ENCODE measurements around the gene ABL1.

ABL1 gene

DNA sequence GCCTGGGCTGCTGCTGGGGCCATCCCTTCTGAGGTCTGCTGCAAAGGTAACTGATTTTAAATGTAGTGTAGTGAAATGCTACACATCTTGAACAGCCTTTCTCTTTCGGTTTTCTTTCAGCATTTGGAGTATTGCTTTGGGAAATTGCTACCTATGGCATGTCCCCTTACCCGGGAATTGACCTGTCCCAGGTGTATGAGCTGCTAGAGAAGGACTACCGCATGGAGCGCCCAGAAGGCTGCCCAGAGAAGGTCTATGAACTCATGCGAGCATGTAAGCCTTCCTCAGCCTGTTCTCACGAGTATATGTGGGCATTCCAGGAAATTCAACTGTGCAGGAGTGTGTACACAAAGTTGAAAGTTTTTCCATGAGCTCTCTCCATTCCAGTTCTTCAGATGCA, 43.2 kb downstream of the ABL1 start:
- no peak for TF ChIP-seq EZH2phosphoT487 (conservative IDR thresholded peaks at IDR 0.05; ENCODE audit: low read length)
- TF ChIP-seq CTCF (IDR thresholded peaks at IDR 0.05; ENCODE audit: insufficient read depth, low read length, poor library complexity, severe bottlenecking): no peak
- no peaks in the 10 kb centered on the region for H3K27me3 ChIP-seq (ENCODE audit: low read length)
- no peaks in the 10 kb centered on the region for H3K9me3 ChIP-seq (ENCODE audit: insufficient read depth, low read length)
- H3K9ac ChIP-seq (ENCODE audit: low read length): no peak overlapping the region
- H3K79me2 ChIP-seq (ENCODE audit: insufficient read depth, low read length): no peaks in the 10 kb centered on the region
- H3F3A ChIP-seq (ENCODE audit: insufficient read depth): no peaks in the 10 kb centered on the region
- H2AFZ ChIP-seq (ENCODE audit: low read depth, low read length, severe bottlenecking): no peak overlapping the region
- no peak overlapping the region for H3K4me2 ChIP-seq (ENCODE audit: low read depth, low read length, poor library complexity, severe bottlenecking)
- H3K36me3 ChIP-seq (ENCODE audit: low read length): no peaks in the 10 kb centered on the region
- no peaks in the 10 kb centered on the region for H4K20me1 ChIP-seq (ENCODE audit: low read depth, low read length)
- H3K9me2 ChIP-seq (replicated peaks; ENCODE audit: insufficient read depth, low read length): no peaks in the 10 kb centered on the region
- no peak overlapping the region for H3K27ac ChIP-seq (ENCODE audit: low read depth, low read length)
- H3K4me3 ChIP-seq (ENCODE audit: insufficient read depth, low read length, poor library complexity, severe bottlenecking): no peak overlapping the region

DNA sequence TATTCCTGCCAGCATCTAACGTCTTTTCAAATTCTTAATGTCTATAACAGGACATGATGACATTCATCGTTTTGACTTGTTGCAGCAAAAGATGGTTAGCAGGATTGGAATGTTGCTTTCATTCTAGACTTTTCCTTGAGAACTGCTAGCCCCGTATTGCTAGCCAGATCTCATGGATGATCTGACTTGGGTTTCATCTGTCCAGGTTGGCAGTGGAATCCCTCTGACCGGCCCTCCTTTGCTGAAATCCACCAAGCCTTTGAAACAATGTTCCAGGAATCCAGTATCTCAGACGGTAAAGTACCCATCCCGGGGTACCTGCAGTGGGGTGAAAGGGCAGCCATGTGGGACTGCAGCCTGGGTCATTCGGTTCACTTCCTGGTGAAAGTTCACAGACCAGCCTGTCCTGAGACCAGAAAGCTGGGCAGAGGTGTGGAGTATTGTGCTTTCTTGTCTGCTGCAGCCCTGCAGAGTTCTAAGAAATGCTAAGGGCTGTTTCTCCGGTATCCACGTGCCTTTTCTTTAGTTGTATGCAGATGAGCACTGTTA, 44.9 kb downstream of the ABL1 start:
- Histone ChIP-seq H3K36me3 (ENCODE audit: low read length) (no peaks in the 10 kb centered on the region), H4K20me1 (ENCODE audit: low read depth, low read length) (no peaks in the 10 kb centered on the region), H3K9me2 (replicated peaks; ENCODE audit: insufficient read depth, low read length) (no peaks in the 10 kb centered on the region), H3K9ac (ENCODE audit: low read length) (no peak overlapping the region), H2AFZ (ENCODE audit: low read depth, low read length, severe bottlenecking) (no peak overlapping the region), H3K9me3 (ENCODE audit: insufficient read depth, low read length) (no peaks in the 10 kb centered on the region), H3F3A (ENCODE audit: insufficient read depth) (no peaks in the 10 kb centered on the region), H3K4me3 (ENCODE audit: insufficient read depth, low read length, poor library complexity, severe bottlenecking) (no peak overlapping the region), H3K79me2 (ENCODE audit: insufficient read depth, low read length) (no peaks in the 10 kb centered on the region), H3K27me3 (ENCODE audit: low read length) (no peaks in the 10 kb centered on the region), H3K4me2 (ENCODE audit: low read depth, low read length, poor library complexity, severe bottlenecking) (no peak overlapping the region), H3K27ac (ENCODE audit: low read depth, low read length) (no peak overlapping the region)
- TF ChIP-seq EZH2phosphoT487 (conservative IDR thresholded peaks at IDR 0.05; ENCODE audit: low read length) (no peak), CTCF (IDR thresholded peaks at IDR 0.05; ENCODE audit: insufficient read depth, low read length, poor library complexity, severe bottlenecking) (no peak)

- H3K9me2 ChIP-seq (replicated peaks; ENCODE audit: insufficient read depth, low read length): no peaks in the 10 kb centered on the region
- no peak for TF ChIP-seq EZH2phosphoT487 (conservative IDR thresholded peaks at IDR 0.05; ENCODE audit: low read length)
- TF ChIP-seq CTCF (IDR thresholded peaks at IDR 0.05; ENCODE audit: insufficient read depth, low read length, poor library complexity, severe bottlenecking): no peak
- no peaks in the 10 kb centered on the region for H3K27me3 ChIP-seq (ENCODE audit: low read length)
- no peak overlapping the region for H3K27ac ChIP-seq (ENCODE audit: low read depth, low read length)
- no peaks in the 10 kb centered on the region for H3K9me3 ChIP-seq (ENCODE audit: insufficient read depth, low read length)
- H3K36me3 ChIP-seq (ENCODE audit: low read length): no peaks in the 10 kb centered on the region
- no peak overlapping the region for H2AFZ ChIP-seq (ENCODE audit: low read depth, low read length, severe bottlenecking)
- no peak overlapping the region for H3K4me2 ChIP-seq (ENCODE audit: low read depth, low read length, poor library complexity, severe bottlenecking)
- no peaks in the 10 kb centered on the region for H4K20me1 ChIP-seq (ENCODE audit: low read depth, low read length)
- H3F3A ChIP-seq (ENCODE audit: insufficient read depth): no peaks in the 10 kb centered on the region
- no peak overlapping the region for H3K9ac ChIP-seq (ENCODE audit: low read length)
- H3K79me2 ChIP-seq (ENCODE audit: insufficient read depth, low read length): no peaks in the 10 kb centered on the region
- H3K4me3 ChIP-seq (ENCODE audit: insufficient read depth, low read length, poor library complexity, severe bottlenecking): no peak overlapping the region
Observed at GRCh38 chr9:130880599-130881220, 45.7 kb downstream of the ABL1 start.

Measured in SU-DHL-6 (cell line).